HCT116 (cell line): ENCODE results near the gene MTERF4. TPM values are rescaled to one million over a fixed set of nuclear protein-coding genes. Genes with fewer than 3 reads are reported as not detected.

ENCODE experiments used
- ATAC-seq: fragments of 200-7000 bp; cut with Tn5 transposase; 2 replicates; pipeline ENCODE4 v1.9.1; 2020; ENCODE audit warnings: mild to moderate bottlenecking, moderate library complexity
- BruUV-seq: library from RNA; stranded (reverse); fragments of 400-500 nt; replicated peaks from 2 replicates; lab custom pipeline; 2021; lab: Mats Ljungman, UMichigan
- CTCF ChIA-PET: fragments of 300-600 bp; sonication (Branson Sonifier 250); formaldehyde crosslinking; loops from one replicate; lab custom pipeline; 2021; ENCODE audit warnings: antibody characterized with exemption; lab: Charles Lee
- POLR2A ChIA-PET: fragments of 300-600, 350-600 bp; sonication (Branson Sonifier 250); formaldehyde crosslinking; loops from one replicate; lab custom pipeline; 2021; ENCODE audit warnings: antibody characterized with exemption; lab: Charles Lee
- RAD21 ChIA-PET, 2 experiments: fragments of 300-600 bp; sonication (Branson Sonifier 250); formaldehyde crosslinking; loops; one replicate each; lab custom pipeline; 2023; ENCODE audit warnings: low total read pairs in 2 of 2; ENCODE audit not compliant: uncharacterized antibody in 2 of 2, unreplicated experiment in 2 of 2, low non-redundant PET in 1 of 2; lab: Charles Lee
- DNase-seq: peaks from one replicate; pipeline ENCODE4 v3.0.0-alpha.2; 2010; ENCODE audit warnings: low read depth, low spot score
- H2AFZ ChIP-seq: fragments of 200-600 bp; shearing (Covaris generic), sonication (generic); 2 replicates; pipeline ENCODE4 v1.6.1; 2017; ENCODE audit warnings: low read depth, mixed run types, mixed read lengths, antibody characterized with exemption, low read length; ENCODE audit not compliant: poor library complexity, severe bottlenecking
- H3K27ac ChIP-seq: 2 replicates; pipeline ENCODE4 v1.5.1; 2012; ENCODE audit warnings: low read depth, low read length
- H3K27me3 ChIP-seq: fragments of 200-600 bp; sonication (generic); 2 replicates; pipeline ENCODE4 v1.6.1; 2016; ENCODE audit warnings: mixed run types, low read length, mixed read lengths; ENCODE audit not compliant: insufficient read depth
- H3K36me3 ChIP-seq, 2 experiments: fragments of 200-500 bp in 1 of 2; fragments of 200-600 bp in 1 of 2; sonication (Bioruptor generic) in 1 of 2; sonication (generic) in 1 of 2; 2 replicates each; pipeline versions ENCODE4 v1.5.1 to v1.6.1; 2014 to 2016; ENCODE audit warnings: low read length in 2 of 2, inconsistent platforms in 1 of 2, mixed read lengths in 1 of 2, mixed run types in 1 of 2; ENCODE audit not compliant: insufficient read depth in 2 of 2, control insufficient read depth in 1 of 2
- H3K4me1 ChIP-seq, 2 experiments: fragments of 200-600 bp in 1 of 2; sonication (generic) in 1 of 2; 2 replicates each; pipeline versions ENCODE4 v1.5.1 to v1.6.1; 2012 to 2017; ENCODE audit warnings: low read length in 2 of 2, inconsistent platforms in 1 of 2, mild to moderate bottlenecking in 1 of 2, mixed read lengths in 1 of 2, mixed run types in 1 of 2, moderate library complexity in 1 of 2; ENCODE audit not compliant: insufficient read depth in 2 of 2, control insufficient read depth in 1 of 2
- H3K4me2 ChIP-seq: fragments of 200-600 bp; sonication (generic); 2 replicates; pipeline ENCODE4 v1.6.1; 2017; ENCODE audit warnings: mixed run types, low read length, mixed read lengths
- H3K4me3 ChIP-seq, 2 experiments: fragments of 200-600 bp in 1 of 2; sonication (generic) in 1 of 2; replicated peaks in 1 of 2; 2 replicates each; pipeline ENCODE4 v1.5.1; 2011 to 2016; ENCODE audit warnings: low read length in 2 of 2, control low read depth in 1 of 2, low read depth in 1 of 2, mild to moderate bottlenecking in 1 of 2, mixed read lengths in 1 of 2, mixed run types in 1 of 2
- H3K79me2 ChIP-seq: fragments of 200-600 bp; sonication (generic); 2 replicates; pipeline ENCODE4 v1.6.1; 2017; ENCODE audit warnings: mild to moderate bottlenecking, mixed run types, low read length, moderate library complexity, mixed read lengths; ENCODE audit not compliant: insufficient read depth
- H3K9ac ChIP-seq: fragments of 200-600 bp; sonication (generic); 2 replicates; pipeline ENCODE4 v1.6.1; 2016; ENCODE audit warnings: low read length, mixed read lengths
- H3K9me2 ChIP-seq: fragments of 200-600 bp; sonication (generic), shearing (Covaris generic); 2 replicates; pipeline ENCODE4 v1.6.1; 2017; ENCODE audit warnings: mixed run types, mild to moderate bottlenecking, moderate library complexity; ENCODE audit not compliant: insufficient read depth
- H3K9me3 ChIP-seq, 2 experiments: fragments of 200-500 bp in 1 of 2; fragments of 200-600 bp in 1 of 2; sonication (Bioruptor generic) in 1 of 2; sonication (generic) in 1 of 2; 2 replicates each; pipeline ENCODE4 v1.6.1; 2014 to 2017; ENCODE audit warnings: low read length in 2 of 2, mixed read lengths in 2 of 2, inconsistent platforms in 1 of 2, low read depth in 1 of 2, mild to moderate bottlenecking in 1 of 2, mixed run types in 1 of 2, moderate library complexity in 1 of 2; ENCODE audit not compliant: control insufficient read depth in 1 of 2, insufficient read depth in 1 of 2
- H4K20me1 ChIP-seq: fragments of 200-600 bp; sonication (generic), shearing (Covaris generic); 2 replicates; pipeline ENCODE4 v1.6.1; 2017; ENCODE audit warnings: mixed run types, mild to moderate bottlenecking, moderate library complexity; ENCODE audit not compliant: insufficient read depth
- CEBPB ChIP-seq: IDR thresholded peaks from 2 replicates; pipeline ENCODE4 v1.6.1; 2012; ENCODE audit warnings: low read depth
- ELF1 ChIP-seq: IDR thresholded peaks from 2 replicates; pipeline ENCODE4 v1.6.1; 2012; ENCODE audit warnings: low read depth, borderline replicate concordance
- EZH2 ChIP-seq: fragments of 200-600 bp; sonication (generic); IDR thresholded peaks from 2 replicates; pipeline ENCODE4 v1.6.1; 2017; ENCODE audit warnings: antibody characterized with exemption, mixed run types
- EZH2phosphoT487 ChIP-seq: fragments of 200-600 bp; IDR thresholded peaks from 2 replicates; pipeline ENCODE4 v1.6.1; 2018; ENCODE audit warnings: antibody characterized with exemption, borderline replicate concordance
- FOSL1 ChIP-seq: IDR thresholded peaks from 2 replicates; pipeline ENCODE4 v1.6.1; 2012; ENCODE audit warnings: low read depth
- JUND ChIP-seq: IDR thresholded peaks from 2 replicates; pipeline ENCODE4 v1.6.1; 2012
- POLR2A ChIP-seq: IDR thresholded peaks from 2 replicates; pipeline ENCODE4 v1.7.0; 2011; ENCODE audit warnings: borderline replicate concordance; ENCODE audit not compliant: insufficient read depth, insufficient read length; ENCODE audit errors: extremely low read depth
- SP1 ChIP-seq: IDR thresholded peaks from 2 replicates; pipeline ENCODE4 v1.6.1; 2012; ENCODE audit warnings: low read depth
- TCF7L2 ChIP-seq: IDR thresholded peaks from 2 replicates; pipeline ENCODE4 v1.7.0; 2011; ENCODE audit warnings: borderline replicate concordance, inconsistent platforms; ENCODE audit not compliant: insufficient read depth, insufficient read length; ENCODE audit errors: extremely low read depth
- ZFX ChIP-seq: fragments of 450-650 bp; IDR thresholded peaks from 2 replicates; pipeline ENCODE4 v1.6.1; 2017
- intact Hi-C: fragments of 100-400 bp; cut with micrococcal nuclease; formaldehyde crosslinking; loops from 2 replicates; pipeline ENCODE4 v1.10.0; 2022
- total RNA-seq: library from RNA; stranded (reverse); gene quantifications from one replicate; pipeline ENCODE4 v1.2.1, GENCODE V29; 2021; ENCODE audit not compliant: unreplicated experiment
- TF ChIP-seq, protein P1 (sequence below): IDR thresholded peaks from 2 replicates; pipeline ENCODE4 v1.6.1; 2011; ENCODE audit warnings: mild to moderate bottlenecking, low read length, moderate library complexity; ENCODE audit not compliant: insufficient replicate concordance; ENCODE audit errors: extremely low read depth
- TF ChIP-seq, protein P2 (sequence below): IDR thresholded peaks from 2 replicates; pipeline ENCODE4 v1.6.1; 2012; ENCODE audit warnings: low read depth
- TF ChIP-seq, protein P3 (sequence below): IDR thresholded peaks from 2 replicates; pipeline ENCODE4 v1.6.1; 2012

MTERF4 gene
- total RNA-seq, 1 experiment from 2014 or later: 25.5 TPM

- Histone ChIP-seq H3K9ac (no peak overlapping the region), H3K4me3 (no peak overlapping the region), H3K79me2 (0 out of 2 replicates have a peak, but pooled peaks cover 4% of the 10 kb centered on the region), H2AFZ (no peak overlapping the region), H3K4me1 (no peaks in the 10 kb centered on the region), H4K20me1 (no peaks in the 10 kb centered on the region), H3K27ac (no peak overlapping the region), H3K9me3 (no peaks in the 10 kb centered on the region), H3K36me3 (peaks cover 3 to 4% of the 10 kb centered on the region in 2 experiments; a peak in 3 of 4 replicates), H3K27me3 (no peaks in the 10 kb centered on the region), H3K9me2 (no peaks in the 10 kb centered on the region), H3K4me2 (no peak overlapping the region)
- no peak for TF ChIP-seq FOSL1
- no peak for TF ChIP-seq EZH2
- TF ChIP-seq POLR2A: no peak
- TF ChIP-seq SP1: no peak
- no peak for TF ChIP-seq ZFX
- ChIA-PET CTCF (no interaction called here), RAD21 (no interaction called here), POLR2A (no interaction called here)
- ATAC-seq (no peak), DNase-seq (no peak)
- intact Hi-C loops: no loop called here
- BruUV-seq: no TSS peak
Measured at GRCh38 chr2:241138471-241138870, 36.4 kb upstream of the MTERF4 start.

GRCh38 chr2:241137276-241138190 is 35.4 kb upstream of the MTERF4 start:
- no peaks in the 10 kb centered on the region for H3K4me1 ChIP-seq
- H3K36me3 ChIP-seq: peaks cover 3 to 4% of the 10 kb centered on the region in 2 experiments; a peak in 3 of 4 replicates
- no peak for ATAC-seq
- H3K9me3 ChIP-seq: no peaks in the 10 kb centered on the region
- BruUV-seq: no TSS peak
- H3K9me2 ChIP-seq: no peaks in the 10 kb centered on the region
- CTCF ChIA-PET: no interaction called here
- H3K27me3 ChIP-seq: no peaks in the 10 kb centered on the region
- H4K20me1 ChIP-seq: no peaks in the 10 kb centered on the region
- H3K9ac ChIP-seq: no peak overlapping the region
- no peak overlapping the region for H2AFZ ChIP-seq
- RAD21 ChIA-PET: no interaction called here
- POLR2A ChIA-PET: interaction anchor here (1.3 kb wide), 1 partner anchor 12 kb away, joined by 3 read pairs; the partner anchor contains the start of gene PASK
- 0 out of 2 replicates have a peak, but pooled peaks cover 2% of the 10 kb centered on the region for H3K79me2 ChIP-seq
- intact Hi-C loops: no loop called here
- H3K4me3 ChIP-seq: no peak overlapping the region
- no peak overlapping the region for H3K27ac ChIP-seq
- H3K4me2 ChIP-seq: no peak overlapping the region
- DNase-seq: no peak
- TF ChIP-seq FOSL1 (no peak), EZH2phosphoT487 (no peak), SP1 (no peak), TCF7L2 (no peak), POLR2A (no peak), ELF1 (no peak), ZFX (no peak), CEBPB (no peak), JUND (no peak)
- TF ChIP-seq, protein P1, sequence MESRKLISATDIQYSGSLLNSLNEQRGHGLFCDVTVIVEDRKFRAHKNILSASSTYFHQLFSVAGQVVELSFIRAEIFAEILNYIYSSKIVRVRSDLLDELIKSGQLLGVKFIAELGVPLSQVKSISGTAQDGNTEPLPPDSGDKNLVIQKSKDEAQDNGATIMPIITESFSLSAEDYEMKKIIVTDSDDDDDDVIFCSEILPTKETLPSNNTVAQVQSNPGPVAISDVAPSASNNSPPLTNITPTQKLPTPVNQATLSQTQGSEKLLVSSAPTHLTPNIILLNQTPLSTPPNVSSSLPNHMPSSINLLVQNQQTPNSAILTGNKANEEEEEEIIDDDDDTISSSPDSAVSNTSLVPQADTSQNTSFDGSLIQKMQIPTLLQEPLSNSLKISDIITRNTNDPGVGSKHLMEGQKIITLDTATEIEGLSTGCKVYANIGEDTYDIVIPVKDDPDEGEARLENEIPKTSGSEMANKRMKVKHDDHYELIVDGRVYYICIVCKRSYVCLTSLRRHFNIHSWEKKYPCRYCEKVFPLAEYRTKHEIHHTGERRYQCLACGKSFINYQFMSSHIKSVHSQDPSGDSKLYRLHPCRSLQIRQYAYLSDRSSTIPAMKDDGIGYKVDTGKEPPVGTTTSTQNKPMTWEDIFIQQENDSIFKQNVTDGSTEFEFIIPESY: no peak
- TF ChIP-seq, protein P2, sequence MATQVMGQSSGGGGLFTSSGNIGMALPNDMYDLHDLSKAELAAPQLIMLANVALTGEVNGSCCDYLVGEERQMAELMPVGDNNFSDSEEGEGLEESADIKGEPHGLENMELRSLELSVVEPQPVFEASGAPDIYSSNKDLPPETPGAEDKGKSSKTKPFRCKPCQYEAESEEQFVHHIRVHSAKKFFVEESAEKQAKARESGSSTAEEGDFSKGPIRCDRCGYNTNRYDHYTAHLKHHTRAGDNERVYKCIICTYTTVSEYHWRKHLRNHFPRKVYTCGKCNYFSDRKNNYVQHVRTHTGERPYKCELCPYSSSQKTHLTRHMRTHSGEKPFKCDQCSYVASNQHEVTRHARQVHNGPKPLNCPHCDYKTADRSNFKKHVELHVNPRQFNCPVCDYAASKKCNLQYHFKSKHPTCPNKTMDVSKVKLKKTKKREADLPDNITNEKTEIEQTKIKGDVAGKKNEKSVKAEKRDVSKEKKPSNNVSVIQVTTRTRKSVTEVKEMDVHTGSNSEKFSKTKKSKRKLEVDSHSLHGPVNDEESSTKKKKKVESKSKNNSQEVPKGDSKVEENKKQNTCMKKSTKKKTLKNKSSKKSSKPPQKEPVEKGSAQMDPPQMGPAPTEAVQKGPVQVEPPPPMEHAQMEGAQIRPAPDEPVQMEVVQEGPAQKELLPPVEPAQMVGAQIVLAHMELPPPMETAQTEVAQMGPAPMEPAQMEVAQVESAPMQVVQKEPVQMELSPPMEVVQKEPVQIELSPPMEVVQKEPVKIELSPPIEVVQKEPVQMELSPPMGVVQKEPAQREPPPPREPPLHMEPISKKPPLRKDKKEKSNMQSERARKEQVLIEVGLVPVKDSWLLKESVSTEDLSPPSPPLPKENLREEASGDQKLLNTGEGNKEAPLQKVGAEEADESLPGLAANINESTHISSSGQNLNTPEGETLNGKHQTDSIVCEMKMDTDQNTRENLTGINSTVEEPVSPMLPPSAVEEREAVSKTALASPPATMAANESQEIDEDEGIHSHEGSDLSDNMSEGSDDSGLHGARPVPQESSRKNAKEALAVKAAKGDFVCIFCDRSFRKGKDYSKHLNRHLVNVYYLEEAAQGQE: no peak
- TF ChIP-seq, protein P3, sequence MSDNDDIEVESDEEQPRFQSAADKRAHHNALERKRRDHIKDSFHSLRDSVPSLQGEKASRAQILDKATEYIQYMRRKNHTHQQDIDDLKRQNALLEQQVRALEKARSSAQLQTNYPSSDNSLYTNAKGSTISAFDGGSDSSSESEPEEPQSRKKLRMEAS: no peak
